PC-9 (cell line): Measurements from ENCODE around the gene ACOX1. TPM values are rescaled to one million over a fixed set of nuclear protein-coding genes. Genes with fewer than 3 reads are reported as not detected.
"Not testable (repeated sequence)": the region's sequence is repeated elsewhere in the genome, so short reads cannot be mapped to it uniquely, and the experiment has no call there.

Experiments used
- BruUV-seq: library from RNA; stranded (reverse); fragments of 400-500 nt; replicated peaks from 2 replicates; lab custom pipeline; 2021; lab: Mats Ljungman, UMichigan
- CTCF ChIA-PET: fragments of 300-600 bp; sonication (Branson Sonifier 250); formaldehyde crosslinking; loops from one replicate; lab custom pipeline; 2022; ENCODE audit warnings: antibody characterized with exemption; lab: Charles Lee
- POLR2A ChIA-PET: fragments of 300-600 bp; sonication (Branson Sonifier 250); formaldehyde crosslinking; loops from one replicate; lab custom pipeline; 2022; ENCODE audit warnings: antibody characterized with exemption; ENCODE audit not compliant: unreplicated experiment; lab: Charles Lee
- DNase-seq, 2 experiments: peaks; one replicate each; pipeline versions ENCODE4 v3.0.0 to v3.0.0-alpha.2; 2015 to 2022; ENCODE audit warnings: mixed read lengths in 1 of 2
- H2AFZ ChIP-seq: fragments of 200-600 bp; sonication (generic); 2 replicates; pipeline ENCODE4 v1.8.1; 2017; ENCODE audit warnings: antibody characterized with exemption
- H3F3A ChIP-seq: fragments of 200-600 bp; sonication (generic); 2 replicates; pipeline ENCODE4 v1.8.1; 2017; ENCODE audit warnings: antibody characterized with exemption, mild to moderate bottlenecking, low read depth; ENCODE audit not compliant: insufficient read depth
- H3K27ac ChIP-seq: fragments of 200-600 bp; sonication (generic); 2 replicates; pipeline ENCODE4 v1.6.1; 2016; ENCODE audit warnings: mixed run types
- H3K27me3 ChIP-seq: fragments of 200-600 bp; sonication (generic); 2 replicates; pipeline ENCODE4 v1.6.1; 2016; ENCODE audit warnings: low read depth, mixed run types; ENCODE audit not compliant: insufficient read depth
- H3K36me3 ChIP-seq: fragments of 200-600 bp; sonication (generic); 2 replicates; pipeline ENCODE4 v1.6.1; 2016; ENCODE audit warnings: low read depth, mixed run types
- H3K4me1 ChIP-seq: fragments of 200-600 bp; sonication (generic); replicated peaks from 2 replicates; pipeline ENCODE4 v1.6.1; 2016; ENCODE audit warnings: mixed run types; ENCODE audit not compliant: insufficient read depth
- H3K4me2 ChIP-seq: fragments of 200-600 bp; sonication (generic); 2 replicates; pipeline ENCODE4 v1.6.1; 2017; ENCODE audit warnings: mixed run types
- H3K4me3 ChIP-seq: fragments of 200-600 bp; sonication (generic); 2 replicates; pipeline ENCODE4 v1.6.1; 2016; ENCODE audit warnings: mixed run types
- H3K79me2 ChIP-seq: fragments of 200-600 bp; sonication (generic); 2 replicates; pipeline ENCODE4 v1.6.1; 2017; ENCODE audit warnings: low read depth, mixed run types
- H3K9me2 ChIP-seq: fragments of 200-600 bp; sonication (generic); 2 replicates; pipeline ENCODE4 v1.8.1; 2017; ENCODE audit warnings: mild to moderate bottlenecking; ENCODE audit not compliant: insufficient read depth
- H3K9me3 ChIP-seq: fragments of 200-600 bp; sonication (generic); 2 replicates; pipeline ENCODE4 v1.8.1; 2016; ENCODE audit warnings: low read depth; ENCODE audit not compliant: insufficient read depth
- H4K20me1 ChIP-seq: fragments of 200-600 bp; sonication (generic); 2 replicates; pipeline ENCODE4 v1.8.1; 2017; ENCODE audit not compliant: insufficient read depth
- CTCF ChIP-seq: fragments of 200-600 bp; sonication (generic); conservative IDR thresholded peaks from 2 replicates; pipeline ENCODE4 v1.6.1; 2017; ENCODE audit warnings: mixed run types, antibody characterized with exemption, mild to moderate bottlenecking, moderate library complexity
- EZH2 ChIP-seq: fragments of 200-600 bp; sonication (generic); IDR thresholded peaks from 2 replicates; pipeline ENCODE4 v1.8.0; 2017; ENCODE audit warnings: antibody characterized with exemption, low read depth
- intact Hi-C: fragments of 100-400 bp; cut with micrococcal nuclease; formaldehyde crosslinking; loops from one replicate; pipeline ENCODE4 v1.10.0; 2022; ENCODE audit not compliant: unreplicated experiment
- total RNA-seq: library from RNA; stranded (reverse); gene quantifications from 2 replicates; pipeline ENCODE4 v1.2.3, GENCODE V29; 2021

Gene ACOX1
- total RNA-seq, 1 experiment from 2014 or later, result 35.5 TPM

GRCh38 chr17:75970626-75971025, 8.3 kb downstream of the ACOX1 start:
- DNase-seq, result no peak
- no peak overlapping the region for H2AFZ ChIP-seq
- peak overlapping the region; percentile 56 for H3K27ac ChIP-seq
- ChIA-PET CTCF (no interaction called here), POLR2A (interaction anchor here (0.7 kb wide), 1 partner anchor 29 kb away, joined by 6 read pairs; no protein-coding TSS in a partner anchor)
- peaks cover 12% of the 10 kb centered on the region for H3K4me1 ChIP-seq
- intact Hi-C loops, result no loop called here
- TF ChIP-seq CTCF, result no peak
- no peak for TF ChIP-seq EZH2
- H3K9me2 ChIP-seq, result no peaks in the 10 kb centered on the region
- peaks cover 19% of the 10 kb centered on the region for H3F3A ChIP-seq
- H3K4me2 ChIP-seq, result peak overlapping the region; percentile 26; the same call in 1 of the 2 replicates
- H3K36me3 ChIP-seq, result 0 out of 2 replicates have a peak, but pooled peaks cover 6% of the 10 kb centered on the region
- no TSS peak for BruUV-seq
- H3K4me3 ChIP-seq, result no peak overlapping the region
- peaks cover 19% of the 10 kb centered on the region for H3K79me2 ChIP-seq
- H3K9me3 ChIP-seq, result no peaks in the 10 kb centered on the region
- no peaks in the 10 kb centered on the region for H4K20me1 ChIP-seq
- H3K27me3 ChIP-seq, result no peaks in the 10 kb centered on the region

- POLR2A ChIA-PET, result interaction anchor here (0.7 kb wide), 1 partner anchor 29 kb away, joined by 6 read pairs; no protein-coding TSS in a partner anchor
- DNase-seq, result peak in 1 of 2 experiments; percentile 51
- no peaks in the 10 kb centered on the region for H3K27me3 ChIP-seq
- no peaks in the 10 kb centered on the region for H4K20me1 ChIP-seq
- H3K36me3 ChIP-seq, result 0 out of 2 replicates have a peak, but pooled peaks cover 4% of the 10 kb centered on the region
- H3K4me2 ChIP-seq, result peak overlapping the region; percentile 26; the same call in 1 of the 2 replicates
- H3K79me2 ChIP-seq, result peaks cover 13% of the 10 kb centered on the region
- intact Hi-C loops, result no loop called here
- no peaks in the 10 kb centered on the region for H3K9me3 ChIP-seq
- CTCF ChIA-PET, result interaction anchor here (0.7 kb wide), 1 partner anchor 11 kb away, joined by 3 read pairs; no protein-coding TSS in a partner anchor
- no TSS peak for BruUV-seq
- peak overlapping the region; percentile 56 for H3K27ac ChIP-seq
- no peak overlapping the region for H3K4me3 ChIP-seq
- no peaks in the 10 kb centered on the region for H3K9me2 ChIP-seq
- TF ChIP-seq CTCF, result no peak
- TF ChIP-seq EZH2, result no peak
- H2AFZ ChIP-seq, result no peak overlapping the region
- peaks cover 19% of the 10 kb centered on the region for H3F3A ChIP-seq
- peaks cover 10% of the 10 kb centered on the region for H3K4me1 ChIP-seq
These were observed 8.9 kb downstream of the ACOX1 start for GRCh38 chr17:75970011-75970523.

- H3K9me2 ChIP-seq, H4K20me1 ChIP-seq, intact Hi-C loops, DNase-seq, H3K27me3 ChIP-seq, H3K27ac ChIP-seq, BruUV-seq, H3K4me3 ChIP-seq, H3K4me2 ChIP-seq, H2AFZ ChIP-seq, H3K9me3 ChIP-seq, H3K36me3 ChIP-seq, H3K79me2 ChIP-seq, H3K4me1 ChIP-seq: not testable (repeated sequence)
- CTCF ChIA-PET, result interaction anchor here (0.7 kb wide), 1 partner anchor 457 kb away, joined by 3 read pairs; no protein-coding TSS in a partner anchor
- peaks cover 27% of the 10 kb centered on the region for H3F3A ChIP-seq
- POLR2A ChIA-PET, result interaction anchor here (0.6 kb wide), 1 partner anchor 194 kb away, joined by 3 read pairs; no protein-coding TSS in a partner anchor
These were observed 9.9 kb downstream of the ACOX1 start for GRCh38 chr17:75969044-75969443.
